OCI-LY3 (cell line): ENCODE results near the gene ADCY9.

ENCODE experiments used
- CTCF ChIP-seq: fragments of 200-600, 300-600 bp; sonication (generic); IDR thresholded peaks from 2 replicates; pipeline ENCODE4 v1.5.1; 2014; ENCODE audit warnings: antibody characterized with exemption, low read length, low read depth
- EZH2phosphoT487 ChIP-seq: fragments of 200-600 bp; shearing (Covaris generic); IDR thresholded peaks from 2 replicates; pipeline ENCODE4 v1.6.1; 2018; ENCODE audit warnings: antibody characterized with exemption, mixed run types, low read depth

GRCh38 chr16:3952737-3953131 lies 163.5 kb downstream of the ADCY9 start:
- TF ChIP-seq CTCF (no peak), EZH2phosphoT487 (no peak)
